ENCODE measurements around the gene DRAM2.
"Not testable (repeated sequence)": the region's sequence is repeated elsewhere in the genome, so short reads cannot be mapped to it uniquely, and the experiment has no call there.

The DRAM2 gene

DNA sequence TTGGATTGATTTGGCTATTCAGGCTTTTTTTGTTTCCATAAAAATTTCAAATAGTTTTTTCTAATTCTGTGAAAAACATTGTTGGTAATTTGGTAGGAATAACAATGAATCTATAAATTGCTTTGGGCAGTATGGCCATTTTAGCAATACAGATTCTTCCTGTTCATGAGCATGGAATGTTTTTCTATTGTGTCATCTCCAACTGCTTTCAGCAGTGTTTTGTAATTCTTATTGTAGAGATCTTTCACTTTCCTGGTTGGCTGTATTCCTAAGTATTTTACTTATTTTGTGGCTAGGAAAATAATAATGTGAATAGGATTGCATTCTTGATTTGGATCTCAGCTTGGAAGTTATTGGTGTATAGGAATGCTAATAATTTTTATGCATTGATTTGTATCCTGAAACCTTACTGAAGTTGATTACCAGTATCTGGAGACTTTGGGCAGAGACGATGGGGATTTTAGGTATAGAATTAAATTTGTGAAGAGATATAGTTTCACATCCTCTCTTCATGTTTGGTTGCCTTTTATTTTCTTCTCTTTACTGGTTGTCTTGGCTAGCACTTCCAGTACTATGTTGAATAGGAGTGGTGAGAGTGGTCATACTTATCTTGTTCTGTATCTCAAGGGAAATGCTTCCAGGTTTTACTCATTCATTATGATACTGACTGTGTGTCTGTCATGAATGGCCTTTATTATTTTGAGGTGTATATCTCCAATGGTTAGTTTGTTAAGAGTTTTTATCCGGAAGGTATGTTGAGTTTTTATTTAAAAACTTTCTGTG lies 57.3 kb downstream of the DRAM2 start (continued):
- TF ChIP-seq, protein P1, sequence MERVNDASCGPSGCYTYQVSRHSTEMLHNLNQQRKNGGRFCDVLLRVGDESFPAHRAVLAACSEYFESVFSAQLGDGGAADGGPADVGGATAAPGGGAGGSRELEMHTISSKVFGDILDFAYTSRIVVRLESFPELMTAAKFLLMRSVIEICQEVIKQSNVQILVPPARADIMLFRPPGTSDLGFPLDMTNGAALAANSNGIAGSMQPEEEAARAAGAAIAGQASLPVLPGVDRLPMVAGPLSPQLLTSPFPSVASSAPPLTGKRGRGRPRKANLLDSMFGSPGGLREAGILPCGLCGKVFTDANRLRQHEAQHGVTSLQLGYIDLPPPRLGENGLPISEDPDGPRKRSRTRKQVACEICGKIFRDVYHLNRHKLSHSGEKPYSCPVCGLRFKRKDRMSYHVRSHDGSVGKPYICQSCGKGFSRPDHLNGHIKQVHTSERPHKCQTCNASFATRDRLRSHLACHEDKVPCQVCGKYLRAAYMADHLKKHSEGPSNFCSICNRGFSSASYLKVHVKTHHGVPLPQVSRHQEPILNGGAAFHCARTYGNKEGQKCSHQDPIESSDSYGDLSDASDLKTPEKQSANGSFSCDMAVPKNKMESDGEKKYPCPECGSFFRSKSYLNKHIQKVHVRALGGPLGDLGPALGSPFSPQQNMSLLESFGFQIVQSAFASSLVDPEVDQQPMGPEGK (CRISPR knock-in tag; IDR thresholded peaks at IDR 0.05; ENCODE audit: borderline replicate concordance) = no peak
- TF ChIP-seq TCF4 (CRISPR knock-in tag; IDR thresholded peaks at IDR 0.05; ENCODE audit: borderline replicate concordance) (no peak), ZFP30 (CRISPR knock-in tag; IDR thresholded peaks at IDR 0.05) (no peak)

DNA sequence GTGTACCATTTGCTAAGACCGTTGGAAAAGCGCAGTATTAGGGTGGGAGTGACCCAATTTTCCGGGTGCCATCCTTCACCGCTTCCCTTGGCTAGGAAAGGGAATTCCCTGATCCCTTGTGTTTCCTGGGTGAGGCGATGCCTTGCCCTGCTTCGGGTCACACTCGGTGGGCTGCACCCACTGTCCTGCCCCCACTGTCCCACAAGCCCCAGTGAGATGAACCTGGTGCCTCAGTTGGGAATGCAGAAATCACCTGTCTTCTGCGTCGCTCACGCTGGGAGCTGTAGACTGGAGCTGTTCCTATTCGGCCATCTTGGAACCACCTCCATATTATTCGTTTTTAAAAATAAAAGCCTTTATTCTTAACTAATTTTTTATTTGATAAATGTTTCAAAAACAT lies 60.6 kb downstream of the DRAM2 start:
- not testable (repeated sequence) for ATAC-seq

DNA sequence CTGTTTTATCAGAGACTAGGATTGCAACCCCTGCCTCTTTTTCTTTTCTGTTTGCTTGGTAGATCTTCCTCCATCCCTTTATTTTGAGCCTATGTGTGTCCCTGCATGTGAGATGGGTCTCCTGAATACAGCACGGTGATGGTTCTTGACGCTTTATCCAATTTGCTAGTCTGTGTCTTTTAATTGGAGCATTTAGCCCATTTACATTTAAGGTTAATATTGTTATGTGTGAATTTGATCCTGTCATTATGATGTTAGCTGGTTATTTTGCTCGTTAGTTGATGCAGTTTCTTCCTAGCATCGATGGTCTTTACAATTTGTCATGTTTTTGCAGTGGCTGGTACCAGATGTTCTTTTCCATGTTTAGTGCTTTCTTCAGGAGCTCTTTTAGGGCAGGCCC lies 62.6 kb downstream of the DRAM2 start:
- ATAC-seq = not testable (repeated sequence)

Measured in SK-N-SH treated with all-trans-retinoic acid at 6 μM for 48 hours (cell line).